ENCODE measurements around the gene ITGA3.
"Not testable (repeated sequence)": the region's sequence is repeated elsewhere in the genome, so short reads cannot be mapped to it uniquely, and the experiment has no call there.

Gene ITGA3

DNA sequence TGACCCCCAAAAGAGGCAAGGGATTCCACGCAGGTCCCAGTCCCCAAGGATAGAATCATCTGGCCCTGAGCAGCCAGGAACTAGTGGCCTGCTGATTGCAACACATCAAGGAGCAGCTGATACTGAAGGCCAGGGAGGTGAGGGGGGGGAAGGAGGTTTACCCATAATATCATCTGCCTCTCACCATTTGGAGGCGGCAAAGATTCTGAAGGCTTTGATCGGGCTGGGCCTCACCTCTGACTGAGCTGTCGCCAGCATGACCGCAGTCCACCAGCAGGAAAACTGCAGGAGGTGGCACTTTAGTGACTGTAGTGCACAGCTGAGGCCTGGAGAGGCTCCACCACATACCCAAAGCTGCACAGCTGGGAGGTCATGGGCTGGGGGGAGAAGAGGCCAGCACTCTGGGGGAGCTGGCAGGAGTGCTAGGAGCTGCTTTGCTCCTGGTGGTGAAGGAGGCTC, 20.5 kb upstream of the ITGA3 start:
- no peak for DNase-seq

DNA sequence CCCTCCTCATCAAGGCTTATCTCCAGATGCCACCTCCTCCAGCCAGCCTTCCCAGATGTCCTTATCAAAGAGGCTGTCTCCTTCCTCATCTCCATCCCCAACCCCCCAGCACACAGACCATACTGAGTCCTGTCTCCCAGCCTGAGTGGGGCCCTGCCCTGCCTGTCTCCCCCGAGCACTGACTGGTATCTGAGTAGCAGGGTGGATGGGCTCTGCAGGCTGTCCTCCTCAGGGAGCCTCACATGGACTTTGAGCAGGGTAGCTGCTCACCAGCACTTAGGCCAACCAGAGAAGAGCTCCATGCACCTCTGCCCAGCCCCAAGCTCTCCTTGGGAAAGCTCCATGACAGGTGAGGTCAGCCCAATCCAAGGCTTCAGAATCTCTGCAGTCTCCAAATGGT, 20.0 kb upstream of the ITGA3 start:
- no peak for DNase-seq

DNA sequence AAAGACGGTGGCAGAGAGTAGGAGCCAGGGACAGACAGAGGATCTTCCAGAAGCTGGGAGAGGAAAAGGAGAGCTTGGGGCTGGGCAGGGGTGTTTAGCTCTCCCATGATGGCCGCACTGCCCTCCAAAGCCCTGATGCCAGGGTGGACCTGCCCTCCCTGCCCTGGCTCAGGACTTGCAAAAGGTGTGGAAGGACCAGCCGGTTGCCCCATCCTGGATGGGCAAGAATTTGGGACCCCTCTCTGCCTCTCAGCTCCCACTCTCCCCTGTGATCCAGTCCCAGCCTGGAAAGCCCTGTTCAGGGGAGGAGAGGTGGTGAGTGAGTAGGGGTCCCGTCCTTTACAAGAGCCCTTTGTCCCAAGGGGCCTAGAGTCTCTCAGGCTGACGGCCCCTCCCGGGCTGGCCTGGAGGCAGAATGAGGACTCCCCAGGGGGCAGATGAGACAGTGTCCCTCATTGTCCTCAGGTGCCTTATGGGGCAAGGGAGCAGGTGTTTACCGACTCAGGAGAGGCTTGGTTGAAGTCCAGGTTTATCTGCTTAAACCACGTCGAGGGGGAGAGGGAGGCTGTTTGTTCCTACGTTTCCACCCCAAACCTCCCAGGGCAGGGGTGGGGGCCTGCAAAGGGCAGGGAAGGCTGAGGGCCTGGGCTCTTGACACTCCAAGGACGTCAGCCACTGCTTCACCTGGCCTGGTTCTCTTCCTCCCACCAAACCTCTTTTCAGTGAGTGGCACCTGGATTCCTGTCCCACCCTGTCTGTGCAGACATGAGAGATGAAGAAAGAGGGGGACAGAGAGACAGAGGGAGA, 19.3 kb upstream of the ITGA3 start:
- no peak for DNase-seq

DNA sequence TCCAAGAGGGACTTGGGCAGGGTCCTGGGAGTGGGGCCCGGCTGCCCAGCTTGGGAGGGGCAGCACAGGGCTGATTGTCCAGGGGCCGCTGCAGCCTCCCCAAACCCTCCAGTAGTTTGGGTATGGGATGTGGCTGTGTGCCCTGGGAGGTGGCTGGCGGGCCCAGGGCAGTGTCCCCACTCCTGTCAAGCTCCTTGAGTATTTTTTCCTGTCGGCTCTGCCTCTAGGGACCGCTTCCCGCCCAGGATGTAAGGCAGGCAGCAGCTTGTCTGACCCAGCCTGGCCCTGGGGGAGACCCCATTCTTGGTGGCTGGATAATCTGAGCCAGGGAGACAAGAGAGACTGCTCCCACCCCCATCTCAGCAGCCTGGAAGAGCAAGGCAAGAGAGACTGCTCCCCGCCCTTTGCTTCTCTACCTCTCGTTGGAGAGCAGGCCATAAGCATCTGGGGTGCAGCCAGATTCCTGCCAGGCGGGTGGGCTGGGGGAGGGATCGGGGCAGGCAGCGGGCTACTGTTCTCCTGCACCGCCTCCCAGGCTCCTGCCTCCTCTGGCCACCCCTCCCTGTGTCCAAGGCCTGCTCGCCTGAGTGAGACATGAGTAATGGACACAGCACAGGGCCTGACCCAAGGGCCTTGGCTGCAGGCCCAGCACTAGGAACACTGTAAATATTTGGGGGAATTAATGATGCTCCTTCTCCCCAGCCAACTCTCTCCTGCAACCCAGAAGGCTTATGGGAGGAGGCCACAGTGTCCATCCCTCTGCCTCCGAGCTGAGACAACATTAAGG, 18.4 kb upstream of the ITGA3 start:
- DNase-seq = no peak

DNA sequence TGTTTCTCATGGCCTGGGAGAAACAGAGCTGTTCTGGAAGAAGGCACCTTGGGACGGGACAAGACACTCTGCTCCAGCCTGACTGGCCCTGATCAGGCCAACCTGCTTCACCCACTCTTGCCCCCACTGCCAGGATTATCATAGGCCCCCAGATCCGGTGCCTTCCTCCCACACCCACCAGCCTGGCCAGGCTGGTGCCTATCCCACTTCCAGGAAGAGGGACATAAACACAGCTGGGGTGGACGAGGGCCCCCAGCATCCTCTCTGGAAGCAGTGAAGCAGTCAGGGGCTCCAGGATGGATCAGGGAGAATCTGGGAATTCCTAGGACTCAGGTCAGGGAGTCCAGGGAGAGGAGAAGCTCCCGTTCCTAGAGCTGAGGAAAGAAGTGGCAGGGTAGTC, 16.9 kb upstream of the ITGA3 start:
- DNase-seq = no peak

DNA sequence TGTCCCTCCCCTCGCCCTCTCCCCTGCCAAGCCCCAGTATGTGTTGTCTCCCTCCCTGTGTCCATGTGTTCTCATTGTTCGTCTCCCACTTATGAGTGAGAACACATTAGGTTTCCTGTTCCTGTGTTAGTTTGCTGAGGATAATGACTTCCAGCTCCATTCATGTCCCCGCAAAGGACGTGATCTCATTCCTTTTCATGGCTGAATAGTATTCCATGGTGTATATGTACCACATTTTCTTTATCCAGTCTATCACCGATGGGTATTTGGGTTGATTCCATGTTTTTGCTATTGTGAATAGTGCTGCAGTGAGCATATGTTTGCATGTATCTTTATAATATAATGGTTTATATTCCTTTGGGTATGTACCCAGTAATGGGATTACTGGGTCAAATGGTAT, 15.4 kb upstream of the ITGA3 start:
- DNase-seq = not testable (repeated sequence)

DNA sequence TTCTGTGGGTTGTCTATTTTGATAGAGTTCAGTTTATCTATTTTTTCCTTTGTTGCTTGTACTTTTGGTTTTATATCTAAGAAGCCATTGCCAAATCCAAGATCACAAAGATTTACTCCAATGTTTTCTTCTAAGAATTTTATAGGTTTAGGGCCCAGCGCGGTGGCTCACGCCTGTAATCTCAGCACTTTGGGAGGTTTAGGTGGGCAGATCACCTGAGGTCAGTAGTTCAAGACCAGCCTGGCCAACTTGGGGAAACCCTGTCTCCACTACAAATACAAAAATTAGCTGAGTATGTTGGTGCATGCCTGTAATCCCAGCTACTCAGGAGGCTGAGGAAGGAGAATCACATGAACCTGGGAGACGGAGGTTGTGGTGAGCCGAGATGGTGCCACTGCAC, 13.7 kb upstream of the ITGA3 start:
- no peak for DNase-seq

DNA sequence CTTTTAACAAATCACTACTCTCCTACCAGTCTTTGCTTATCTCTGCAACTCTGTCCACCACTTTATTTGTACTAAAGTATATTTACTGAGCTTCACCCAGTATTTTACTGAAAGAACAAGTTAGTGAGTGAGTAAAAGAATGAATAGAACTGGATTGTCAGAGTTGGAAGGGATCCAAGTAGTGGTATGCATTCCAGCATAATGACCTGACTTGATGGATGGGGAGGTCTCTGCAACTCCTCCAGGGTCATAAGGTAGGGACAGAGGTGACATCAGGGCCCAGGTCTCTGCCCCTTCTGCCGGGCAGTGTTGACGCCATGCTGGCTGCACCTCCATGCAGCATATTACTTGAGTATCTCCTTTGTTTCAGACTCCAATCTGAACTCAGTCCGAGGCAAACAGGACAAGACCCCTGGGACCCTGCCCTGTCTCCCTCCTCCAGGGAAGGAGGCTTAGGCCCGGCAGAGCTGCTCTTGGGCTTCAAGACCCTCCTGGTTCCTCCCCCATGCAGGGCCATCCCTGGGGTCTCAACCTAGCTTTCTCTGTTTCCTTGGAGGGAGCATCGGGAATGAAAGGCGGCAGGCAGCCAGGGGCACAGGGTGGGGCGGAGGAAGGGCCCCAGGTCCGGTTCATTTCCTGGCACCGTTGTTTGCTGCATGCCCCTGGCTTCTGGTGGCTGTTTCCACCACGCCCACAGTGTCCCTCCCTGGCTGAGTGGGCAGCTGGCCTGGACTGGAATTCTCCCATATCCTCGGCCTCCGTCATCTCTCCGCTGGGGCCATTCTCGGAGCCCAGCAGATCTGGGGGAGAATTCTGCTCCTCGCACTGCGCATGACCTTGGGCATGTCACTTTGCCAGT, 12.4 kb upstream of the ITGA3 start:
- DNase-seq = no peak

DNA sequence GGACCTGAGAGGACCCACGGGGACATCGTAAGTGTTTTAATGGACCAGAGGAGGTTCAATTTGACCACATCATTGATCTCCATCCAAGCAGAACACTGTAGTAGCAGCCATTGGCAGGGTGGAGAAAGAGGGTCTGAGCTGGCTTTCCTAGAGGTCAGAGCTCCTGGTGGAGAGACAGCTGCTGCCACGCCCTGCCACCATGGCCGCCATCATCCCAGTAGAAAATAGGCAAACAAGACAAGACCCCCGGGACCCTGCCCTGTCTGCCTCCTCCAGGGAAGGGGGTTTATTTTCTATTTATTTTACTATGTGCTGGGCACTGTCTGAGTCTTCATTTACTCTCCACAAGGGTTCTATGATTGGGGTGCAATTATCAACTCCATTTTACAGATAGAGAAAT, 11.4 kb upstream of the ITGA3 start:
- no peak for DNase-seq

DNA sequence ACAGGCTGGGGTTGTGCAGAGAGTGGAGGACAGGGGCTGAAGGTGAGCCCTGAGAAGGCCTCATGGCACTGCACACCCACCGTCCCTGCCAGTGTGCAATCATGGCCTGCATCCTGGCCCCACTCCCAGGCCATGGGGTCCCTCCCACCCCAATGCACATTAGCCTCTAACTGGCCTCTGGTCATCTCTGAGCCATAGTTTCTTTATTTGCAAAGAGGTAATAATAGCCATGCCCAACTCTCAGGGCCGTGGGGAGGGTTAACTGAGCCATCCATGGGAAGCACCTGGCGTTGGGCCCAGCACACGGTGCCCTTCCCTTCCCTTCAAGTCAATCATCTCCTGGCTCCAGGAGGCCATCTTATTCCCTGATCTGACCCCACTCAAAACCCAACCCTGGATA, 10.8 kb upstream of the ITGA3 start:
- no peak for DNase-seq

DNA sequence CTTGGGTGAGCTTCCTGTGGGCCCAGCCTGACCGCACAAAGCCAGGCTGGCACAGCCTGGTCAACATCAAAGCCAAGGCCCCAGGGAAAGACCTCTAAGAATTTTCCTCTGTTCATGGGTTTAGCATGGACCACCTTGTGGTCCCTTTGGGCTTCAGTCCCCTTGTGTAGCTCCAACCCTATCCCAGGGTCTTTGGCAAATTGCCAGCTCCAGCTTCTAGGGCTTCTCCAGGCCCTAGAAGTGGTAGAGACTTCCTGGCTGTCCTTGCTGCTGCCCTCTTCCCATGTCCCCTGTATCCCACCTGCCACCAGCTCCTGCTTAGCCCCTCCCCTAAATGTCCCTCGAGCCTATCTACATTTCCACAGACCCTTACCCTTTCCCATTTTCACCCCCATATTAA, 9.7 kb upstream of the ITGA3 start:
- DNase-seq = no peak

DNA sequence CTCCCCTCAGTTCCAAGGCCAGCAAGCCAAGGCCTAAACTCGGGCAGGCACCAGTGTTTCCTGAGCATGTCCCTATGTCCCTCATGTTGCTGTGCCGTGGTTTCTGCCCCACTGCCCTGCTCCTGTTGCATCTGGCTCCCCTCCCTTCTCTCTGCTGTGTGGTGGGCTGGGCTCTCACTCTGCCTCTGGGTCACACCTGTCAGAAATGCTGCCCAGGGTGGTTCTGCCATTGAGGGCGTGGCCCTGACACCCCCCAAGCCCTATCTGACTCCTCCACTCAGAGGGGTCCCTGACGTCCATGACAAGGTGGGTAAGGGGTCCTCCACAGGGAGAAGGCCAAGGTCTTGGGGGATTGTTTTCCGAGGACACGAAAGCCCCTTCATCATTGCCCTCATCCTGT, 9.2 kb upstream of the ITGA3 start:
- DNase-seq = no peak

DNA sequence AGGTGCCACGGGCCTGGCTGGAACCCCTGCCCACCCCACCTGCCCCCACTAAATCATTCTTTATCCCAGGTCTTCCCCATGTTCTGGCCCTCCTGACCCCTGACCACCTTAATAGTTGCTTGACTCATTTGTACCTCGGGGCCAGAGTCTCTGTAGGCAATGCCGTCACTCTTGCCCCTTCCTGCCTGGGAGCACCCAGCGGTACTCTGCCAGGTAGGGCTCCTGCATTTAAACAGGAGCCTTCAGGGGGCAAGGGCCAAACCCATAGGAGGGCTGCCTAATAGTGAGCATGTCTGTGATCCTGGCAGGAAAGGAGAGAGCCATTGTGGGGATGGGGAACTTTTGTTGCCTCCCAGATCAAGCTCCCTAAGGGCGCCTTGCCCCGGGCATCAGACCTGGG, 8.8 kb upstream of the ITGA3 start:
- DNase-seq = no peak

DNA sequence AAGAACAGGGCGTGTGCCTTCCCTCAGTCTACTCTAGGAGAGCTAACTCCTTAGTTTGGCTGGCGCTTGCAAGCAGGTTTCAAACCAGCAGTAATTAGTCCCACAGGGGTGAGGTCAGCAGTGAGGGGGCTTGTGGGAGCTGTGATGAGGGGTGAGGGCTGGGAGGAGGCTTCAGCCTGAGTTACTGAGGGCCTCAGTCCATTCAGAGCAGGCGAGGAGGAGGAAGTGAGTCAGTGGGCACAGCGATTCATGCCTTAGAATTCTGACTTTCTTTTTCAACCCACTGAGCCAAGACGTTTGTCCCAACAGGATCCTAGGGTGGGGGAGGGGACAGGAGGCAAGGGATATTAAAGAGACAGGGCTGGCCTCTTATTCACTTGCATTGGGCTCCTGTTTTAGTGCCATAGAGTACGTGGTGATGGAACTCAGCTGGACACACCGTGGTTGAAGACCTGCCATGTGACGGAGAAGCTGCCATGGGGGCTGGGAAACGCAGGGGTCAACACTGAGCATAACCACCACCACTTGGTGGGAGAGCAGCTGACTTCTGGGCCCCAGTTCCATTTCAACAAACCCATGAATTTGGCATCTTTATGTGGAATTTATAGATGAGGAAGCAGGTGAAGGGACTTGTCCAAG, 8.3 kb upstream of the ITGA3 start:
- peak; percentile 43 to 48 for DNase-seq

DNA sequence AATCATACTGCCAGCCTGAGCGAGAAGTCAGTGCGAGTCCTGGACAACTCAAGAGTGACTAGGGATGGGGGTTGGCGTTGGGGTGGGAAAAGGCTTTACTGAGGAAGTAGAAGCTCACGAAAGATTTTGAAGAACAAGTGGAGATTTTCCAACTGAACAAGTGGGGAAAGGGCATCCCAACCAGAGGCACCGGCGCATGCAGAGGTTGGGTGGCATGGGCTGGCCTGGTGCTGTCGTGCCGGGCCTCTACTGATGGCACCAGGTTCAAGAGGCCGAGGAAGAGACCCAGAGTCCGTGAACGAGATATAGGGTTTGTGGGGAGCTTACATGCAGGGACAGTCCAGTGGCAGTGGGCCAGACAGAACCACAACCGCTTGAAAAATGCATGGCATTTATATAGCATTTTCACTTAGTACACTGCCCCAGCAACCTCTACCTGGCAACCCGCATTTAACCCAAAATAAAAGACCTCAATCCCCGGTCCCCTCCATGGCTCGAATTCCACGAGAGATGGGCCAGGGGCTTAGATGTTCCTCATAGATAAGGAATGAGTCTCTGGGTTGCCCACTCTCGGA, 7.7 kb upstream of the ITGA3 start:
- no peak for DNase-seq

DNA sequence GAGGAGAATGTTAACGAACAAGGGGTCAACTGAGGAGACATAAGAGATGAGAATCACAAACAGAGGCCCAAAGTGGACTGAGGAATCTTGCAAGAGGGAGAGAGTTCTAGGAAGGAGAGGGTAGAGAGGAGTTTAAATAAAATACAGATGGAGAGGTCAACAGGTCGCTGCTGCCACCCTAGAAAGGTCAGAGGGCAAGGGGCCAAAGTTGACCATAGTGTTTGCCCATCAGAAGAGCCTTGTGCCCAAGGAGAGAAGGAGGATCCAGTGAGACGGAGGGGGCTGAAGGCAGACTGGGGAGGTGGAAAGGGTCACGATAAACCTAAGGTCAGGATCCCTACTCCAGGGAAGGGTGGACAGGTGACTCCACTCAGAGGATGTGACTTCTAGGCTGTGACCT, 6.9 kb upstream of the ITGA3 start:
- DNase-seq = no peak

DNA sequence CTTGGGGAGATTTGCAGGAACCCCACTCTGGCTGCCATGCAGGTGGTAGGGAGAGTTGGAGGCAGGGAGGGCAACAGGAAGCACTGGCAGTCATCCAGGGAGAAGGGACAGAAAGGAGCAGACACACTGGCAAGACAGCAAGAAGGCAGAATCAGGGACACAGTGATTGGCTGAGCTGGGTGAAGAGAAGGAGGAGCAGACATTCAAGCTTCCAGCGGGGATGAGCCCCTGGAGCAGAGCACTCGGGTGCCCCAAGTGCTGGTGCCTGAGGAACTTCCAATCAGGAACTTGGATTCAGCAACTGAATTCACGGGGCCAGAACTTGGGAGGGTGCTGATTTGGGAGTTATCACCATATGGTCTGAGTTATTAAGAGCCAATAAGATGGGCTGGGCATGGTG, 6.3 kb upstream of the ITGA3 start:
- no peak for DNase-seq

DNA sequence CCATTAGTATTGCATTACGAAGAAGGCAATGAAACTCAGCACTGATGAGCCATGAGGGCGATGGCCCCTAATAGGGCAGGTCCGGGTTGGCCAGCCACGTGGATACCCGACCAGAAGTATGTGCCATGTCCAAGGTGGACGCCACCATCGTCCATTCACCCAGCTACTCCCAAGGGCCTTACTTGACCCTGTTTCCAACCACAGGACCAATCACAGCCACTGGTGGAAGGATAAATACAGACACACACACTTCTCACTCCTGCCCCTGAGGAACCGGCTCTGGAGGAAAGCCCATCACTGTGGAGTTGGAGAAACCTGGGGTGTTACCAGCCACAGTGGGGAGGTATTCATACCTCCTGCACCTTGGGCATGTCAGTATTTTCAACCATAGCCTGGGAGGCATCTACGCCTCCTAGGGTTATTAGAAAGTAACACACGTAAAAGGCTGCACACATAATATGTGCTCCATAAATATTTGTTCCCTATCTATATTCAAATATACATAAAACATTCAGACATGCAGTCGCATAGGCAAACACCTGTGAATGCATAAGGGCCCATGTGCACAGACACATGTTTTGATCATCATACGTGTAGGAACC, 5.4 kb upstream of the ITGA3 start:
- no peak for DNase-seq

DNA sequence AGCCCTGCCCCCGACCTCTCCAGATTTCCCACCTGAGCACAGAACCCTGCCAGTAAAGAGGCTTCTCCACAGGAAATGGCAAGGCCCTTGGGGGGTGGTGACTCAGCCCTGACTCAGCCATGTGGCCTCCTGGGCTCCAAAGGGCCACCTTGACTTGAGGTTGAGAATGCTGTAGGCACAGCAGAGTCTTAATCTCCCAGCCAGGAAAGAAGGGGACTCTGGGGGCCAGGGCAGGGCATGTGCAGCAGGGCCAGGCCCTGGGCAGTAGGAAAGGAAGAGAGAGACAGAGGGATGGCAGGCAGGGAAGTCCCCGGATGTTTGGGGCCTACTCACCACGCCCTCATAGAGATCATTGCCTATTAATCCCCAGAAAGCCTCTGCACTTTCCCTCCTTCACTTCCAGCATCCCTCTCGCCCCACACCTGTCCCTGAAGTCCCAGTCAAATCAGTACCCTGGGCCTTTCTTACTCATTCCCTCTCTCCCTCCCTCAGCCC, 4.8 kb upstream of the ITGA3 start:
- DNase-seq = peak; percentile 88 to 89

DNA sequence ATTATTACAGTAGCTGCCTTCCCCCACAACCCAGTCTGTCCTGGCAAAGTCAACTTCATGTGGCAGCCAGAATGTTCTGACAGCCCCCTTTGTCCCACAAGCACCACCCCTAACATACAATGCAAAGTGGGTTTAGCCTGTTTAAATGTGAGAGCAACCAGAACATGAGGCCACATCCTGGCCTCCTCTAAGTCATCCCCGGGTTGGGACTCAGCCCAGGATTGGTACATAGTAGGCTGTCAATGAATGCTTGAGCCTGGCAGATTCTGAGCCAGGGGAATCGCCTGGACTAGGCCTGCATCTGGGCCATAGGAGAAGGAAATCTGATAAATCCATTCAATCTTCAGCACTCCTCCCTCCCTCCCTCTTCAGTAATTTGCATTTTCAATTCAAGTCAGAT, 4.3 kb upstream of the ITGA3 start:
- DNase-seq = no peak

DNA sequence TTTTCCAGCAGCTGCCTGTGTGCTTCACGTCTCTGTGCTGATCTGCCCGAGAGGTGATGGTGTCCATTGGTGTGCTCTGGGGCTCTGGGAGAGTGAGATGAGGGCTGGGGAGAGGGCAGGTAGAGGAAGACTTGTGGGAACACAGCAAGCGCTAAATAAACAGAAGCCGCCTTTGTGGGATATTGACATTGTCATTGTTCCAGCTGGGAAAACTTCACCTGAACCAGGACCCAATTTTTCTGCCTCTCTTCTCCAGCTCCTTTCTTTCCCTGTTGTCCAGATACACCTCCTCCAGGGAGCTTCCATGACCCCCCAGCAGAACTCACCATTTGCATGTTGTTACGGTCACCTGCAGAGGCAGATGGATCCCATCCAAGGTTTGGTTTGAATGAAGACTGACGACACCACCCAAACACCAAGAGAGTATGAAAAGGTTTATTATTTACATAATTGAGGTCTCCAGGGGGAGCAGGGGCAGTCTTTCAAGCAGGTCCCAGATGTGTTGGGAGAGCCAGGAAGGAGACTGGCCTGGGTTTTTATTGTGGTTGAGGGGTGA, 3.6 kb upstream of the ITGA3 start:
- no peak for DNase-seq

Data from activated T-cell treated with anti-CD3 and anti-CD28 coated beads, Interleukin-2, amount 50 U/mL, for 48 hours (primary cell).